HCT116 (cell line): Measurements from ENCODE around the gene CFAP46. TPM values are rescaled to one million over a fixed set of nuclear protein-coding genes. Genes with fewer than 3 reads are reported as not detected.

Source experiments
- ATAC-seq: fragments of 200-7000 bp; cut with Tn5 transposase; 2 replicates; pipeline ENCODE4 v1.9.1; 2020; ENCODE audit warnings: mild to moderate bottlenecking, moderate library complexity
- BruUV-seq: library from RNA; stranded (reverse); fragments of 400-500 nt; replicated peaks from 2 replicates; lab custom pipeline; 2021; lab: Mats Ljungman, UMichigan
- CTCF ChIA-PET: fragments of 300-600 bp; sonication (Branson Sonifier 250); formaldehyde crosslinking; loops from one replicate; lab custom pipeline; 2021; ENCODE audit warnings: antibody characterized with exemption; lab: Charles Lee
- POLR2A ChIA-PET: fragments of 300-600, 350-600 bp; sonication (Branson Sonifier 250); formaldehyde crosslinking; loops from one replicate; lab custom pipeline; 2021; ENCODE audit warnings: antibody characterized with exemption; lab: Charles Lee
- RAD21 ChIA-PET, 2 experiments: fragments of 300-600 bp; sonication (Branson Sonifier 250); formaldehyde crosslinking; loops; one replicate each; lab custom pipeline; 2023; ENCODE audit warnings: low total read pairs in 2 of 2; ENCODE audit not compliant: uncharacterized antibody in 2 of 2, unreplicated experiment in 2 of 2, low non-redundant PET in 1 of 2; lab: Charles Lee
- DNase-seq: peaks from one replicate; pipeline ENCODE4 v3.0.0-alpha.2; 2010; ENCODE audit warnings: low read depth, low spot score
- H2AFZ ChIP-seq: fragments of 200-600 bp; shearing (Covaris generic), sonication (generic); 2 replicates; pipeline ENCODE4 v1.6.1; 2017; ENCODE audit warnings: low read depth, mixed run types, mixed read lengths, antibody characterized with exemption, low read length; ENCODE audit not compliant: poor library complexity, severe bottlenecking
- H3K27ac ChIP-seq: 2 replicates; pipeline ENCODE4 v1.5.1; 2012; ENCODE audit warnings: low read depth, low read length
- H3K27me3 ChIP-seq: fragments of 200-600 bp; sonication (generic); 2 replicates; pipeline ENCODE4 v1.6.1; 2016; ENCODE audit warnings: mixed run types, low read length, mixed read lengths; ENCODE audit not compliant: insufficient read depth
- H3K36me3 ChIP-seq, 2 experiments: fragments of 200-500 bp in 1 of 2; fragments of 200-600 bp in 1 of 2; sonication (Bioruptor generic) in 1 of 2; sonication (generic) in 1 of 2; 2 replicates each; pipeline versions ENCODE4 v1.5.1 to v1.6.1; 2014 to 2016; ENCODE audit warnings: low read length in 2 of 2, inconsistent platforms in 1 of 2, mixed read lengths in 1 of 2, mixed run types in 1 of 2; ENCODE audit not compliant: insufficient read depth in 2 of 2, control insufficient read depth in 1 of 2
- H3K4me1 ChIP-seq, 2 experiments: fragments of 200-600 bp in 1 of 2; sonication (generic) in 1 of 2; 2 replicates each; pipeline versions ENCODE4 v1.5.1 to v1.6.1; 2012 to 2017; ENCODE audit warnings: low read length in 2 of 2, inconsistent platforms in 1 of 2, mild to moderate bottlenecking in 1 of 2, mixed read lengths in 1 of 2, mixed run types in 1 of 2, moderate library complexity in 1 of 2; ENCODE audit not compliant: insufficient read depth in 2 of 2, control insufficient read depth in 1 of 2
- H3K4me2 ChIP-seq: fragments of 200-600 bp; sonication (generic); 2 replicates; pipeline ENCODE4 v1.6.1; 2017; ENCODE audit warnings: mixed run types, low read length, mixed read lengths
- H3K4me3 ChIP-seq, 2 experiments: fragments of 200-600 bp in 1 of 2; sonication (generic) in 1 of 2; replicated peaks in 1 of 2; 2 replicates each; pipeline ENCODE4 v1.5.1; 2011 to 2016; ENCODE audit warnings: low read length in 2 of 2, control low read depth in 1 of 2, low read depth in 1 of 2, mild to moderate bottlenecking in 1 of 2, mixed read lengths in 1 of 2, mixed run types in 1 of 2
- H3K79me2 ChIP-seq: fragments of 200-600 bp; sonication (generic); 2 replicates; pipeline ENCODE4 v1.6.1; 2017; ENCODE audit warnings: mild to moderate bottlenecking, mixed run types, low read length, moderate library complexity, mixed read lengths; ENCODE audit not compliant: insufficient read depth
- H3K9ac ChIP-seq: fragments of 200-600 bp; sonication (generic); 2 replicates; pipeline ENCODE4 v1.6.1; 2016; ENCODE audit warnings: low read length, mixed read lengths
- H3K9me2 ChIP-seq: fragments of 200-600 bp; sonication (generic), shearing (Covaris generic); 2 replicates; pipeline ENCODE4 v1.6.1; 2017; ENCODE audit warnings: mixed run types, mild to moderate bottlenecking, moderate library complexity; ENCODE audit not compliant: insufficient read depth
- H3K9me3 ChIP-seq, 2 experiments: fragments of 200-500 bp in 1 of 2; fragments of 200-600 bp in 1 of 2; sonication (Bioruptor generic) in 1 of 2; sonication (generic) in 1 of 2; 2 replicates each; pipeline ENCODE4 v1.6.1; 2014 to 2017; ENCODE audit warnings: low read length in 2 of 2, mixed read lengths in 2 of 2, inconsistent platforms in 1 of 2, low read depth in 1 of 2, mild to moderate bottlenecking in 1 of 2, mixed run types in 1 of 2, moderate library complexity in 1 of 2; ENCODE audit not compliant: control insufficient read depth in 1 of 2, insufficient read depth in 1 of 2
- H4K20me1 ChIP-seq: fragments of 200-600 bp; sonication (generic), shearing (Covaris generic); 2 replicates; pipeline ENCODE4 v1.6.1; 2017; ENCODE audit warnings: mixed run types, mild to moderate bottlenecking, moderate library complexity; ENCODE audit not compliant: insufficient read depth
- EZH2 ChIP-seq: fragments of 200-600 bp; sonication (generic); IDR thresholded peaks from 2 replicates; pipeline ENCODE4 v1.6.1; 2017; ENCODE audit warnings: antibody characterized with exemption, mixed run types
- POLR2AphosphoS5 ChIP-seq: IDR thresholded peaks from 2 replicates; pipeline ENCODE4 v1.6.1; 2011; ENCODE audit warnings: mild to moderate bottlenecking, low read depth, low read length, moderate library complexity
- REST ChIP-seq: IDR thresholded peaks from 2 replicates; pipeline ENCODE4 v1.6.1; 2012; ENCODE audit warnings: low read depth
- intact Hi-C: fragments of 100-400 bp; cut with micrococcal nuclease; formaldehyde crosslinking; loops from 2 replicates; pipeline ENCODE4 v1.10.0; 2022
- total RNA-seq: library from RNA; stranded (reverse); gene quantifications from one replicate; pipeline ENCODE4 v1.2.1, GENCODE V29; 2021; ENCODE audit not compliant: unreplicated experiment
- TF ChIP-seq, protein P1 (sequence below): IDR thresholded peaks from 2 replicates; pipeline ENCODE4 v1.6.1; 2011; ENCODE audit warnings: mild to moderate bottlenecking, low read length, moderate library complexity; ENCODE audit not compliant: insufficient replicate concordance; ENCODE audit errors: extremely low read depth

The CFAP46 gene
- total RNA-seq, 1 experiment from 2014 or later = 1.4 TPM

GRCh38 chr10:132961420-132961786, 19.0 kb upstream of the CFAP46 start:
- BruUV-seq = no TSS peak
- Histone ChIP-seq H3K9me3 (no peaks in the 10 kb centered on the region), H3K4me3 (no peak overlapping the region), H3K4me1 (no peaks in the 10 kb centered on the region), H3K36me3 (no peaks in the 10 kb centered on the region), H4K20me1 (no peaks in the 10 kb centered on the region), H3K79me2 (no peaks in the 10 kb centered on the region), H2AFZ (no peak overlapping the region), H3K9me2 (no peaks in the 10 kb centered on the region), H3K9ac (no peak overlapping the region), H3K27me3 (no peaks in the 10 kb centered on the region), H3K4me2 (no peak overlapping the region), H3K27ac (no peak overlapping the region)
- TF ChIP-seq, protein P1, sequence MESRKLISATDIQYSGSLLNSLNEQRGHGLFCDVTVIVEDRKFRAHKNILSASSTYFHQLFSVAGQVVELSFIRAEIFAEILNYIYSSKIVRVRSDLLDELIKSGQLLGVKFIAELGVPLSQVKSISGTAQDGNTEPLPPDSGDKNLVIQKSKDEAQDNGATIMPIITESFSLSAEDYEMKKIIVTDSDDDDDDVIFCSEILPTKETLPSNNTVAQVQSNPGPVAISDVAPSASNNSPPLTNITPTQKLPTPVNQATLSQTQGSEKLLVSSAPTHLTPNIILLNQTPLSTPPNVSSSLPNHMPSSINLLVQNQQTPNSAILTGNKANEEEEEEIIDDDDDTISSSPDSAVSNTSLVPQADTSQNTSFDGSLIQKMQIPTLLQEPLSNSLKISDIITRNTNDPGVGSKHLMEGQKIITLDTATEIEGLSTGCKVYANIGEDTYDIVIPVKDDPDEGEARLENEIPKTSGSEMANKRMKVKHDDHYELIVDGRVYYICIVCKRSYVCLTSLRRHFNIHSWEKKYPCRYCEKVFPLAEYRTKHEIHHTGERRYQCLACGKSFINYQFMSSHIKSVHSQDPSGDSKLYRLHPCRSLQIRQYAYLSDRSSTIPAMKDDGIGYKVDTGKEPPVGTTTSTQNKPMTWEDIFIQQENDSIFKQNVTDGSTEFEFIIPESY = no peak
- no peak for TF ChIP-seq EZH2
- TF ChIP-seq REST = no peak
- no peak for TF ChIP-seq POLR2AphosphoS5
- intact Hi-C loops = no loop called here
- POLR2A ChIA-PET = no interaction called here
- RAD21 ChIA-PET = no interaction called here
- ATAC-seq (no peak), DNase-seq (no peak)
- CTCF ChIA-PET = no interaction called here
